LNCaP clone FGC (cell line): ENCODE data around the gene MSLN.

Source experiments
- DNase-seq: peaks from one replicate; pipeline ENCODE4 v3.0.0-alpha.2; 2011; ENCODE audit warnings: low read depth
- H3K4me3 ChIP-seq: 2 replicates; pipeline ENCODE4 v1.5.1; 2011; ENCODE audit warnings: mild to moderate bottlenecking, low read depth, low read length, control low read depth
- TF ChIP-seq, protein P1 (sequence below): IDR thresholded peaks from 2 replicates; pipeline ENCODE4 v1.5.1; 2012; ENCODE audit warnings: mild to moderate bottlenecking; ENCODE audit not compliant: control insufficient read depth, insufficient read depth; ENCODE audit errors: extremely low read depth

Gene MSLN

DNA sequence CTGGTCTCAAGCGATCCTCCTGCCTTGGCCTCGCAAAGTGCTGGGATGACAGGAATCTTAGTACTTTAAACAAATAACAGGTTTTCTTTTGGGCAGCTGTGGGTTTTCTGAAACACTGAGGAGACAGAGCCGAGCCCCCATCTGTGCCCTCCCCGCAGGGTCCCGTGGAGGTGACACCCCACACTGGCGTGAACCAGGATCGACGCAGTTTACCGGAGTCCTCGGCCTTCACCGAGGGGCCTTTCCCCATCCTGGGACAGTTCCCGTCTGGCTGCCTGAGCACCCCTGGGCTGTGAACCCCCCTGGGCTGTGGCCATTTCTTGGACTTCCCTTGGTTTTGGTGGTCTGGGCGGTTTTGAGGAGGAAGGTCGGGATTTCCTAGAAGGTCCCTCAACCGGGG, 55.3 kb downstream of the MSLN start:
- no peak for DNase-seq

DNA sequence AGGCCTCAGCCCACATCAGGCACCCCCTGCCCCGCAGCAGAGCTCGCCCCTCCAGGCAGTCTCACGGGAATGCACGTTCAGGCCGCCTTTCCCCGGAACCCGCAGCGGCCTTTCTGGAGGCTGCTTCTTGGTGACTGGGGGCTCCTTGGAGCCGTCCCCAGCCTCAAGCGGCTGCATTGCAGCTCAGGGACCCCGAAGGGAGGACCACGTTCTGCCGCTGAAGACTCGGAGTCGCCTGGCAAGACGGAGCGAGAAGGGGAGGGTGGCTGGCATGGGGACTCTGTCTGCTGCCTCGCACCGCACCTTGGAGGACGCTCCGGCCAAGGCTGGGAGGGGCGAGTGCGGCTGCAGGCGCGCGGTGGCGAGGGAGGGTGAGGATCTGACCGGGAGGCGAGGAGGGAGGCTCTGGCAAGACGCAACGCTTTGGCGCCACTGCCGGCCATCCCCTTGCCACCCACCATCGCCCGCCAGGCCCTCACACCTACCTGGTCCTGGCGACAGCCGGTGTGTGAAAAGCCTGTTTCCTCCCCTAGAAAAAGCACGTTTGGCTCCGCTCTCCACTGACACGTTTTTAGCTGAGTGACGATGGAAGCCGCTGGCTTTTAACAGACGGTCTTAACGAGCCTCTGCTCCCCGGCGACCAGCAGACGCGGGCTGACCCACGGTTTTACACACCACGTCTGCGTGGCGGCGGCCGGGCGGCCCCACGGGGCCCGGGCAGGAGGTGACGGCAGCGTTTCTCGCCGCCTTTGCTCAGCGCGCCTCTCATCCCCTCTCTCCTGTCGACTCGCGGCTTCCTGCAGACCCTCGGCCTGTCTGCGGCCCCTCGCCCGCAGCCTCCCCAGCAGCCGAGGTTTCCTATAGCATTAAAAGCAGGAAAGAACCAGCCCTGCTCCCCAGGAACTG, 56.7 kb downstream of the MSLN start:
- H3K4me3 ChIP-seq, result no peak overlapping the region
- TF ChIP-seq, protein P1, sequence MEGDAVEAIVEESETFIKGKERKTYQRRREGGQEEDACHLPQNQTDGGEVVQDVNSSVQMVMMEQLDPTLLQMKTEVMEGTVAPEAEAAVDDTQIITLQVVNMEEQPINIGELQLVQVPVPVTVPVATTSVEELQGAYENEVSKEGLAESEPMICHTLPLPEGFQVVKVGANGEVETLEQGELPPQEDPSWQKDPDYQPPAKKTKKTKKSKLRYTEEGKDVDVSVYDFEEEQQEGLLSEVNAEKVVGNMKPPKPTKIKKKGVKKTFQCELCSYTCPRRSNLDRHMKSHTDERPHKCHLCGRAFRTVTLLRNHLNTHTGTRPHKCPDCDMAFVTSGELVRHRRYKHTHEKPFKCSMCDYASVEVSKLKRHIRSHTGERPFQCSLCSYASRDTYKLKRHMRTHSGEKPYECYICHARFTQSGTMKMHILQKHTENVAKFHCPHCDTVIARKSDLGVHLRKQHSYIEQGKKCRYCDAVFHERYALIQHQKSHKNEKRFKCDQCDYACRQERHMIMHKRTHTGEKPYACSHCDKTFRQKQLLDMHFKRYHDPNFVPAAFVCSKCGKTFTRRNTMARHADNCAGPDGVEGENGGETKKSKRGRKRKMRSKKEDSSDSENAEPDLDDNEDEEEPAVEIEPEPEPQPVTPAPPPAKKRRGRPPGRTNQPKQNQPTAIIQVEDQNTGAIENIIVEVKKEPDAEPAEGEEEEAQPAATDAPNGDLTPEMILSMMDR, result no peak
- no peak for DNase-seq

More for the DNA sequence above, 55.3 kb downstream of the MSLN start:
- no peak overlapping the region for H3K4me3 ChIP-seq
- TF ChIP-seq, protein P1, result no peak

DNA sequence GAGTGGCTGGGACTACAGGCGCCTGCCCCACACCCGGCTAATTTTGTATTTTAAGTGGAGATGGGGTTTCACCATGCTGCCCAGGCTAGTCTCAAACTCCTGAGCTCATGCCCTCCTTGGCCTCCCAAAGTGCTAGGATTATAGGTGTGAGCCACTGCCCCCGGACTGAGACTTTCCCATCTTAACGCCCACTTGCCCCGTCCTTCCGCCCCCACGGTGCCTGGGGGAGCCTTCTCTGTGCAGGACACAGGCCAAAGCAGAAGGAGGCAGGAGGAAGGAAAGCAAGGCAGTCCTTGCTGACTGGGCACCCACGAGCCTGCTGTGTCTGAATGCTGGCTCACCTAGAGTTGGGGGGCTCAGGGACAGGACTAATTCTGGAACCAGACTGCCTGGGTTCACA, 57.6 kb downstream of the MSLN start:
- no peak for DNase-seq
- H3K4me3 ChIP-seq, result no peak overlapping the region
- TF ChIP-seq, protein P1, result no peak
